Measurements from ENCODE around the gene CHRNA7. TPM values are rescaled to one million over a fixed set of nuclear protein-coding genes. Genes with fewer than 3 reads are reported as not detected.

CHRNA7 gene
- total and polyA plus RNA-seq, 2 of the 8 experiments (the other 6 are each of a cell fraction or from before 2014, with no cell fraction given), result 7.5 to 11.0 TPM

DNA sequence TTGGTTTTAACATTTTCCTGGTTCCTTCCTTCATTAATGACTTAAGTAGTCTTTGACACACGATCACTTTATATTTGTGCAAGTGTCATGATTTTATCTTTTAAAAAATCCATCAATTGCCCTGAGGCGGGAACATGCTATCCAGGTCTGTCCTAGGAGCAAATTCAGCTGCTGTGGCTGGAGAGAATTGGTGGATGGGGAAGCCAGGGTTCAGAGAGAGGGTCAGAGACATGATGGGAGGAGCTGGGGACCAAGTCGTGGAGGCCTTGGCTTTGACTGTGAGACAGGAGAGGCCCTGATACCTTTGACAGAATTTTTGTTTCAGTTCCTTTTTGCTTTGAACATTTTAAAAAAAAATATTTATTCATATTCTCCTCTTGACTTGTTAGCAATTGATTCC, 89.0 kb downstream of the CHRNA7 start (continued):
- TF ChIP-seq, protein P1, sequence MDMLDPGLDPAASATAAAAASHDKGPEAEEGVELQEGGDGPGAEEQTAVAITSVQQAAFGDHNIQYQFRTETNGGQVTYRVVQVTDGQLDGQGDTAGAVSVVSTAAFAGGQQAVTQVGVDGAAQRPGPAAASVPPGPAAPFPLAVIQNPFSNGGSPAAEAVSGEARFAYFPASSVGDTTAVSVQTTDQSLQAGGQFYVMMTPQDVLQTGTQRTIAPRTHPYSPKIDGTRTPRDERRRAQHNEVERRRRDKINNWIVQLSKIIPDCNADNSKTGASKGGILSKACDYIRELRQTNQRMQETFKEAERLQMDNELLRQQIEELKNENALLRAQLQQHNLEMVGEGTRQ (IDR thresholded peaks at IDR 0.05; ENCODE audit: low read length), result no peak
- TF ChIP-seq HDAC6 (IDR thresholded peaks at IDR 0.05; ENCODE audit: low read depth, low read length) (no peak), SP1 (IDR thresholded peaks at IDR 0.05; ENCODE audit: low read depth, low read length) (no peak), KDM5A (IDR thresholded peaks at IDR 0.05; ENCODE audit: low read length) (no peak), TBP (IDR thresholded peaks at IDR 0.05; ENCODE audit: low read depth, low read length) (no peak), KDM4A (IDR thresholded peaks at IDR 0.05; ENCODE audit: low read depth, low read length, severe bottlenecking) (no peak), CEBPB (IDR thresholded peaks at IDR 0.05; ENCODE audit: low read depth, low read length) (no peak)

Measured in H1 (cell line).